OCI-LY3 (cell line): ENCODE measurements around the gene MRE11.

Source experiments
- H2AFZ ChIP-seq: fragments of 200-600, 300-600 bp; shearing (Covaris generic); 2 replicates; pipeline ENCODE4 v1.6.0; 2014; ENCODE audit warnings: antibody characterized with exemption, low read depth, low read length
- H3K27ac ChIP-seq: fragments of 200-600, 300-600 bp; sonication (generic); 2 replicates; pipeline ENCODE4 v1.5.1; 2014; ENCODE audit warnings: mild to moderate bottlenecking, low read length, moderate library complexity, mixed read lengths
- H3K27me3 ChIP-seq: fragments of 200-600, 300-600 bp; sonication (generic); 2 replicates; pipeline ENCODE4 v1.6.1; 2014; ENCODE audit warnings: low read depth, low read length, mixed read lengths
- H3K36me3 ChIP-seq: fragments of 200-600, 300-600 bp; sonication (generic); replicated peaks from 2 replicates; pipeline ENCODE3; 2014; ENCODE audit warnings: low read depth, low read length, mixed read lengths
- H3K4me1 ChIP-seq: fragments of 300-600, 200-600 bp; sonication (generic); 2 replicates; pipeline ENCODE4 v1.6.1; 2014; ENCODE audit warnings: low read length, mixed read lengths
- H3K4me2 ChIP-seq: fragments of 200-600, 300-600 bp; sonication (generic); 2 replicates; pipeline ENCODE4 v1.6.1; 2014; ENCODE audit warnings: low read length, mixed read lengths
- H3K4me3 ChIP-seq: fragments of 300-600, 200-600 bp; sonication (generic); 2 replicates; pipeline ENCODE4 v1.5.1; 2014; ENCODE audit warnings: antibody characterized with exemption, mild to moderate bottlenecking, low read length, moderate library complexity
- H3K79me2 ChIP-seq: fragments of 300-600, 200-600 bp; shearing (Covaris generic); 2 replicates; pipeline ENCODE4 v1.6.1; 2014; ENCODE audit warnings: mild to moderate bottlenecking, low read length, mixed read lengths
- H3K9ac ChIP-seq: fragments of 300-600, 200-600 bp; shearing (Covaris generic); 2 replicates; pipeline ENCODE4 v1.6.0; 2014; ENCODE audit warnings: mild to moderate bottlenecking, low read length, moderate library complexity
- H3K9me3 ChIP-seq: fragments of 200-600, 300-600 bp; shearing (Covaris generic); 2 replicates; pipeline ENCODE4 v1.6.1; 2014; ENCODE audit warnings: low read length, mixed read lengths; ENCODE audit not compliant: insufficient read depth
- H4K20me1 ChIP-seq: fragments of 200-600, 300-600 bp; sonication (generic); 2 replicates; pipeline ENCODE4 v1.6.1; 2016; ENCODE audit warnings: low read length, mixed read lengths; ENCODE audit not compliant: insufficient read depth
- CTCF ChIP-seq: fragments of 200-600, 300-600 bp; sonication (generic); IDR thresholded peaks from 2 replicates; pipeline ENCODE4 v1.5.1; 2014; ENCODE audit warnings: antibody characterized with exemption, low read length, low read depth
- EZH2phosphoT487 ChIP-seq: fragments of 200-600 bp; shearing (Covaris generic); IDR thresholded peaks from 2 replicates; pipeline ENCODE4 v1.6.1; 2018; ENCODE audit warnings: antibody characterized with exemption, mixed run types, low read depth

Gene MRE11

GRCh38 chr11:94454301-94454700 lies 39.3 kb downstream of the MRE11 start:
- Histone ChIP-seq H3K79me2 (peaks cover 13% of the 10 kb centered on the region; the same call in 1 of the 2 replicates), H3K4me3 (no peak overlapping the region), H2AFZ (no peak overlapping the region)

DNA sequence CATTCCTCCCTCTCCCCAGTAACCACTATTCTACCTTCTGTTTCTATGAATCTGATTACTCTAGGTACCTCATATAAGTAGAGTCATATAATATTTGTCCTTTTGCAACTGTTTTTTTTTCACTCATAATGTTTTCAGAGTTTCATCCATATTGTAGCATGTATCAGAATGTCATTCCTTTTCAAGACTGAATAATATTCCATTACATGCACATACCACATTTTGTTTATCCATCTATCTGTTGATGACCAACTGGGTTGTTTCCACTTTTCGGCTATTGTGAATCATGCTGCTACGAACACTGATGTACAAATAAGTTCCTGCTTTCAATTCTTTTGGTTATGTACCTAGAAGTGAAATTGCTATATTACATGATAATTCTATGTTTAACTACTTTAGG lies 40.7 kb downstream of the MRE11 start:
- Histone ChIP-seq H3K27me3 (no peaks in the 10 kb centered on the region), H2AFZ (no peak overlapping the region), H3K9ac (no peak overlapping the region), H3K27ac (no peak overlapping the region), H3K79me2 (0 out of 2 replicates have a peak, but pooled peaks cover 9% of the 10 kb centered on the region), H3K4me3 (no peak overlapping the region), H3K4me1 (peaks cover 16% of the 10 kb centered on the region), H3K4me2 (no peak overlapping the region), H3K9me3 (no peaks in the 10 kb centered on the region), H4K20me1 (no peaks in the 10 kb centered on the region), H3K36me3 (peaks cover 32% of the 10 kb centered on the region)
- TF ChIP-seq EZH2phosphoT487 (no peak), CTCF (no peak)

More at GRCh38 chr11:94454301-94454700, 39.3 kb downstream of the MRE11 start:
- Histone ChIP-seq H3K9me3 (no peaks in the 10 kb centered on the region), H3K36me3 (peaks cover 36% of the 10 kb centered on the region), H3K9ac (no peak overlapping the region), H3K4me1 (peaks cover 28% of the 10 kb centered on the region), H4K20me1 (no peaks in the 10 kb centered on the region), H3K4me2 (no peak overlapping the region), H3K27me3 (no peaks in the 10 kb centered on the region), H3K27ac (no peak overlapping the region)
- TF ChIP-seq CTCF (no peak), EZH2phosphoT487 (no peak)

- Histone ChIP-seq H3K4me1 (no peaks in the 10 kb centered on the region), H3K9me3 (no peaks in the 10 kb centered on the region), H4K20me1 (no peaks in the 10 kb centered on the region), H3K4me3 (no peak overlapping the region), H3K9ac (no peak overlapping the region), H3K79me2 (no peaks in the 10 kb centered on the region), H2AFZ (no peak overlapping the region), H3K27ac (no peak overlapping the region), H3K27me3 (no peaks in the 10 kb centered on the region), H3K4me2 (no peak overlapping the region), H3K36me3 (peaks cover 35% of the 10 kb centered on the region)
- TF ChIP-seq EZH2phosphoT487 (no peak), CTCF (no peak)
These were observed 43.6 kb downstream of the MRE11 start for GRCh38 chr11:94450048-94450447.

- no peak overlapping the region for H3K9ac ChIP-seq
- no peak for TF ChIP-seq EZH2phosphoT487
- no peak for TF ChIP-seq CTCF
- H3K36me3 ChIP-seq: peaks cover 39% of the 10 kb centered on the region
- H3K4me1 ChIP-seq: no peaks in the 10 kb centered on the region
- no peaks in the 10 kb centered on the region for H3K9me3 ChIP-seq
- no peak overlapping the region for H3K4me2 ChIP-seq
- H4K20me1 ChIP-seq: no peaks in the 10 kb centered on the region
- no peaks in the 10 kb centered on the region for H3K79me2 ChIP-seq
- H2AFZ ChIP-seq: no peak overlapping the region
- H3K4me3 ChIP-seq: no peak overlapping the region
- no peaks in the 10 kb centered on the region for H3K27me3 ChIP-seq
- no peak overlapping the region for H3K27ac ChIP-seq
These were observed 44.2 kb downstream of the MRE11 start for GRCh38 chr11:94449437-94449836.
